CD4-positive, alpha-beta memory T cell (primary cell): ENCODE measurements around the gene TUNAR. TPM values are rescaled to one million over a fixed set of nuclear protein-coding genes. Genes with fewer than 3 reads are reported as not detected.

Source experiments
- CTCF ChIA-PET: fragments of 350-600 bp; sonication (Branson Sonifier 250); formaldehyde crosslinking; loops from one replicate; lab custom pipeline; 2021; ENCODE audit warnings: inconsistent platforms; ENCODE audit not compliant: partially characterized antibody; lab: Charles Lee
- POLR2A ChIA-PET: fragments of 350-600 bp; sonication (Branson Sonifier 250); formaldehyde crosslinking; loops from one replicate; lab custom pipeline; 2021; ENCODE audit not compliant: partially characterized antibody; lab: Charles Lee
- DNase-seq, 5 donors: peaks; one replicate each; pipeline versions ENCODE4 v3.0.0 to v3.0.0-alpha.2; 2020 to 2022; ENCODE audit warnings: mixed read lengths in 1 of 5
- H3K27ac ChIP-seq: one replicate; pipeline ENCODE4 v1.7.0; 2013; ENCODE audit warnings: low read depth, low read length
- H3K27me3 ChIP-seq: 2 replicates; pipeline ENCODE4 v1.7.0; 2013; ENCODE audit warnings: mild to moderate bottlenecking, low read length, moderate library complexity; ENCODE audit not compliant: insufficient read depth
- H3K36me3 ChIP-seq: 2 replicates; pipeline ENCODE4 v1.7.0; 2013; ENCODE audit warnings: mild to moderate bottlenecking, low read length, moderate library complexity; ENCODE audit not compliant: insufficient read depth
- H3K4me1 ChIP-seq: 2 replicates; pipeline ENCODE4 v1.7.0; 2013; ENCODE audit warnings: mild to moderate bottlenecking, low read length, moderate library complexity; ENCODE audit not compliant: insufficient read depth
- H3K4me3 ChIP-seq, 2 donors: one replicate each; pipeline ENCODE4 v1.7.0; 2013; ENCODE audit warnings: low read length in 2 of 2, mild to moderate bottlenecking in 1 of 2
- H3K9me3 ChIP-seq, 2 donors: one replicate each; pipeline ENCODE4 v1.7.0; 2013; ENCODE audit warnings: low read length in 2 of 2, control low read depth in 1 of 2; ENCODE audit not compliant: control insufficient read depth in 1 of 2
- H3K27ac Mint-ChIP-seq, 7 donors: one replicate each; pipeline ENCODE4 v1.8.0; 2020 to 2021; ENCODE audit warnings: mixed read lengths in 7 of 7, mild to moderate bottlenecking in 6 of 7, inconsistent platforms in 3 of 7, moderate library complexity in 3 of 7
- H3K27me3 Mint-ChIP-seq, 2 donors: one replicate each; pipeline ENCODE4 v1.8.0; 2020 to 2021; ENCODE audit warnings: mixed read lengths in 2 of 2
- H3K36me3 Mint-ChIP-seq, 2 donors: one replicate each; pipeline ENCODE4 v1.8.0; 2020 to 2021; ENCODE audit warnings: mixed read lengths in 2 of 2, inconsistent platforms in 1 of 2, mild to moderate bottlenecking in 1 of 2
- H3K4me1 Mint-ChIP-seq, 4 donors: one replicate each; pipeline ENCODE4 v1.8.0; 2020 to 2021; ENCODE audit warnings: mixed read lengths in 4 of 4, mild to moderate bottlenecking in 1 of 4
- H3K4me3 Mint-ChIP-seq, 8 donors: one replicate each; pipeline ENCODE4 v1.8.0; 2020 to 2021; ENCODE audit warnings: mixed read lengths in 8 of 8, mild to moderate bottlenecking in 7 of 8, moderate library complexity in 6 of 8, inconsistent platforms in 3 of 8
- H3K9me3 Mint-ChIP-seq, 8 donors: one replicate each; pipeline ENCODE4 v1.8.0; 2020 to 2021; ENCODE audit warnings: mixed read lengths in 8 of 8, mild to moderate bottlenecking in 5 of 8, inconsistent platforms in 3 of 8, moderate library complexity in 1 of 8
- intact Hi-C: fragments of 100-400 bp; cut with micrococcal nuclease; formaldehyde crosslinking; loops from one replicate; pipeline ENCODE4 v1.15.1; 2023
- polyA plus RNA-seq, 2 donors: library from polyadenylated mRNA; unstranded; fragments of 300-500 nt; fragmentation: Illumina TruSeq; gene quantifications; one replicate each; pipeline ENCODE4 v1.2.3, GENCODE V29; 2021
- total RNA-seq, 2 experiments: library from RNA; stranded (reverse); gene quantifications; one replicate each; pipeline ENCODE4 v1.2.3, GENCODE V29; 2021

Gene TUNAR
- total and polyA plus RNA-seq, 4 experiments from 2014 or later, result not detected

GRCh38 chr14:95871531-95871930, 5.1 kb upstream of the TUNAR start:
- Histone ChIP-seq H3K9me3 (no peaks in the 10 kb centered on the region), H3K4me1 (no peaks in the 10 kb centered on the region), H3K4me3 (no peak overlapping the region), H3K27me3 (peaks cover 8% of the 10 kb centered on the region), H3K36me3 (no peaks in the 10 kb centered on the region), H3K27ac (no peak overlapping the region)
- intact Hi-C loops, result no loop called here
- peaks cover 0 to 3% (median 0%) of the 10 kb centered on the region in 8 donors for H3K9me3 Mint-ChIP-seq
- no peak for DNase-seq
- ChIA-PET POLR2A (no interaction called here), CTCF (no interaction called here)
- H3K27ac Mint-ChIP-seq, result no peak overlapping the region
- H3K36me3 Mint-ChIP-seq, result no peaks in the 10 kb centered on the region
- peaks cover 27 to 35% of the 10 kb centered on the region in 2 donors for H3K27me3 Mint-ChIP-seq
- peaks cover 0 to 3% (median 0%) of the 10 kb centered on the region in 4 donors for H3K4me1 Mint-ChIP-seq
- no peak overlapping the region for H3K4me3 Mint-ChIP-seq

GRCh38 chr14:95872777-95873176, 3.9 kb upstream of the TUNAR start:
- ChIA-PET CTCF (no interaction called here), POLR2A (no interaction called here)
- no peaks in the 10 kb centered on the region for H3K4me1 ChIP-seq
- DNase-seq, result no peak
- no peaks in the 10 kb centered on the region for H3K36me3 Mint-ChIP-seq
- no peak overlapping the region for H3K4me3 ChIP-seq
- no peak overlapping the region for H3K4me3 Mint-ChIP-seq
- H3K4me1 Mint-ChIP-seq, result peaks cover 0 to 10% (median 3%) of the 10 kb centered on the region in 4 donors
- H3K9me3 Mint-ChIP-seq, result peaks cover 0 to 3% (median 0%) of the 10 kb centered on the region in 8 donors
- no peaks in the 10 kb centered on the region for H3K9me3 ChIP-seq
- no peaks in the 10 kb centered on the region for H3K36me3 ChIP-seq
- H3K27me3 ChIP-seq, result peaks cover 8% of the 10 kb centered on the region
- H3K27ac ChIP-seq, result no peak overlapping the region
- H3K27me3 Mint-ChIP-seq, result peaks cover 31 to 36% of the 10 kb centered on the region in 2 donors
- intact Hi-C loops, result no loop called here
- H3K27ac Mint-ChIP-seq, result no peak overlapping the region

GRCh38 chr14:95875831-95876760, 536 bp upstream of the TUNAR start:
- intact Hi-C loops, result no loop called here

GRCh38 chr14:95877633-95878032, 1.0 kb downstream of the TUNAR start:
- Histone ChIP-seq H3K4me1 (no peaks in the 10 kb centered on the region), H3K36me3 (no peaks in the 10 kb centered on the region), H3K27me3 (peaks cover 8% of the 10 kb centered on the region), H3K4me3 (no peak overlapping the region), H3K9me3 (no peaks in the 10 kb centered on the region), H3K27ac (no peak overlapping the region)
- Mint-ChIP-seq H3K4me1 (peaks cover 0 to 12% (median 3%) of the 10 kb centered on the region in 4 donors), H3K27me3 (peaks cover 33 to 41% of the 10 kb centered on the region in 2 donors), H3K36me3 (no peaks in the 10 kb centered on the region), H3K27ac (no peak overlapping the region), H3K9me3 (no peaks in the 10 kb centered on the region), H3K4me3 (peak overlapping the region in 3 of 8 donors; percentile 3 to 30 (median 22))
- CTCF ChIA-PET, result no interaction called here
- no peak for DNase-seq
- POLR2A ChIA-PET, result no interaction called here
- intact Hi-C loops, result no loop called here

More at GRCh38 chr14:95875831-95876760, 536 bp upstream of the TUNAR start:
- H3K4me3 Mint-ChIP-seq, result peak overlapping the region in 1 of 8 donors; percentile 21
- DNase-seq, result no peak
- no peaks in the 10 kb centered on the region for H3K36me3 ChIP-seq
- H3K27ac ChIP-seq, result no peak overlapping the region
- H3K36me3 Mint-ChIP-seq, result no peaks in the 10 kb centered on the region
- no peaks in the 10 kb centered on the region for H3K4me1 ChIP-seq
- peaks cover 0 to 12% (median 3%) of the 10 kb centered on the region in 4 donors for H3K4me1 Mint-ChIP-seq
- no peak overlapping the region for H3K4me3 ChIP-seq
- peaks cover 8% of the 10 kb centered on the region for H3K27me3 ChIP-seq
- no peaks in the 10 kb centered on the region for H3K9me3 ChIP-seq
- H3K27ac Mint-ChIP-seq, result no peak overlapping the region
- peaks cover 0 to 3% (median 0%) of the 10 kb centered on the region in 8 donors for H3K9me3 Mint-ChIP-seq
- H3K27me3 Mint-ChIP-seq, result peaks cover 39 to 44% of the 10 kb centered on the region in 2 donors
- POLR2A ChIA-PET, result no interaction called here
- CTCF ChIA-PET, result no interaction called here

- Histone ChIP-seq H3K27ac (no peak overlapping the region), H3K9me3 (no peaks in the 10 kb centered on the region), H3K36me3 (no peaks in the 10 kb centered on the region), H3K4me3 (no peak overlapping the region), H3K27me3 (no peaks in the 10 kb centered on the region), H3K4me1 (no peaks in the 10 kb centered on the region)
- DNase-seq, result no peak
- Mint-ChIP-seq H3K4me3 (no peak overlapping the region), H3K36me3 (no peaks in the 10 kb centered on the region), H3K27ac (no peak overlapping the region), H3K27me3 (peaks cover 13 to 27% of the 10 kb centered on the region in 2 donors), H3K4me1 (no peaks in the 10 kb centered on the region), H3K9me3 (no peaks in the 10 kb centered on the region)
- intact Hi-C loops, result no loop called here
- ChIA-PET POLR2A (no interaction called here), CTCF (no interaction called here)
These were observed 7.7 kb downstream of the TUNAR start for GRCh38 chr14:95884377-95884776.

GRCh38 chr14:95885278-95885677, 8.6 kb downstream of the TUNAR start:
- peaks cover 15 to 23% of the 10 kb centered on the region in 2 donors for H3K27me3 Mint-ChIP-seq
- no peak for DNase-seq
- POLR2A ChIA-PET, result no interaction called here
- H3K36me3 Mint-ChIP-seq, result no peaks in the 10 kb centered on the region
- intact Hi-C loops, result no loop called here
- Histone ChIP-seq H3K9me3 (no peaks in the 10 kb centered on the region), H3K27me3 (no peaks in the 10 kb centered on the region), H3K4me3 (no peak overlapping the region), H3K27ac (no peak overlapping the region), H3K36me3 (no peaks in the 10 kb centered on the region), H3K4me1 (no peaks in the 10 kb centered on the region)
- no peaks in the 10 kb centered on the region for H3K4me1 Mint-ChIP-seq
- H3K4me3 Mint-ChIP-seq, result no peak overlapping the region
- CTCF ChIA-PET, result no interaction called here
- no peaks in the 10 kb centered on the region for H3K9me3 Mint-ChIP-seq
- no peak overlapping the region for H3K27ac Mint-ChIP-seq

- Histone ChIP-seq H3K27me3 (no peaks in the 10 kb centered on the region), H3K9me3 (no peaks in the 10 kb centered on the region), H3K27ac (no peak overlapping the region), H3K36me3 (no peaks in the 10 kb centered on the region), H3K4me1 (no peaks in the 10 kb centered on the region), H3K4me3 (no peak overlapping the region)
- intact Hi-C loops, result no loop called here
- ChIA-PET POLR2A (no interaction called here), CTCF (no interaction called here)
- DNase-seq, result no peak
- Mint-ChIP-seq H3K4me1 (no peaks in the 10 kb centered on the region), H3K27me3 (peaks cover 13 to 19% of the 10 kb centered on the region in 2 donors), H3K27ac (no peak overlapping the region), H3K9me3 (no peaks in the 10 kb centered on the region), H3K36me3 (no peaks in the 10 kb centered on the region), H3K4me3 (no peak overlapping the region)
These were observed 9.2 kb downstream of the TUNAR start for GRCh38 chr14:95885866-95886265.
